Stimulated activated CD4-positive, alpha-beta T cell treated with anti-CD3 and anti-CD28 coated beads, Interleukin-1b, Interleukin-23, amount 100 ng/mL, for 48 hours (primary cell): Measurements from ENCODE around the gene PTPRD.

ENCODE experiments used
- DNase-seq: peaks from one replicate; pipeline ENCODE4 v3.0.0-alpha.2; 2020

PTPRD gene

GRCh38 chr9:8800196-8800595 is 1812.6 kb downstream of the PTPRD start:
- DNase-seq = no peak

DNA sequence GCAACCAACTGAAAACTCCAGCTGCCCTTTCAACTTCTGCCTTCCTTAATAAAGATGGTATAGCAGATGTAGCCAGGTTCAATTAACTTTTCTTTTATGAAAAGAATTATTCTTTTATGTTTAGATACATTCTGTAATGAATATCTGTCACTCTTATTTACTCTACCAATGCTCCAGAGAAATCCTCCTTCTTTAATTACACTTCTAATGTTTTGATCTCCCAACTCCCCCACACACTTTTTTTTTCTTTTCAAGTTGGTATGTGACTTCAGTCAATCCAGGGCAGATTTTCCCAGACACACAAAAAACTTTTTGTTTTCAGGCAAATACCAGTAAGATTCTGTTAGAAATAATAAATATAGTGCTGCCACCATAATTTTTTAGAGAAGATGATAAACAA is 1813.2 kb downstream of the PTPRD start:
- no peak for DNase-seq

DNA sequence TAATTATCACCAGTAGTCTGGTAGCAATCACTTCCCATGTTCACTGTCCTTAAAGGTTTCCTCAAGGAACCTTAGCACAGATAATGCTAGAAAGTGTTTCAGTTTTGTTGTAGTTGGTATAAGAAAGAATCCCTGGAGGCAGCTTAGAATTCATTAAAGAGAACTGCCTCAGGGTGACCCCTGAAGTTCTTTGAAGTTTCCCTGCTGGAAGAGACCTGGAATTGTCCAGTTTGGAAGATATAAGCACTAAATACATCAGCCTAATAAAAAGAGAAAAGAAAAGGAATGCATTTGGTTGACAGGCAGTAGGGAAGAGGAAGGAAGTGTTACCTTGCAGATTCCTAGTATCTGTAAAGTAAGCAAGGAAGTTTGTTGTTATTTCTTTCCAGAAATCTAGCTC is 1813.6 kb downstream of the PTPRD start:
- no peak for DNase-seq

- no peak for DNase-seq
Measured at GRCh38 chr9:8784838-8785237, 1828.0 kb downstream of the PTPRD start.

DNA sequence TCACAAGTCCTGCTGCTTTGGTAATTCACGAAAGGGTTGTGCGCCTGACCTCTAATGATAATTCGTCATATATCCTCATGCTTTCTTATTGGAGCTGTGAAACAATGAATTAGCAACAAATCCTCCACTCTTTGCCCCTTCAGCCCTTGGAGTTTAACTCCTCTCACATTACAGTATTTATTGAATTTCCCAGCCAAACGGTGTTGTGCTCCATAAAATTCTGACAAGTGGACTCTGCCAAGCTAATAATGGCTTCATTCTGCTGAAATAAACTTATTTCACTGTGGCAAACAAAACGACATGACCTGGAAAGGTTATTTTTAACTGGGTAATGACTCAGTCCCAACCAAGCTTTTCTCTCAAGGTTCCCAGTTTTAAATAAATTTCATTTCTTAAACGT is 1828.9 kb downstream of the PTPRD start:
- DNase-seq = no peak

- no peak for DNase-seq
Measured at GRCh38 chr9:8782237-8782636, 1830.6 kb downstream of the PTPRD start.

DNA sequence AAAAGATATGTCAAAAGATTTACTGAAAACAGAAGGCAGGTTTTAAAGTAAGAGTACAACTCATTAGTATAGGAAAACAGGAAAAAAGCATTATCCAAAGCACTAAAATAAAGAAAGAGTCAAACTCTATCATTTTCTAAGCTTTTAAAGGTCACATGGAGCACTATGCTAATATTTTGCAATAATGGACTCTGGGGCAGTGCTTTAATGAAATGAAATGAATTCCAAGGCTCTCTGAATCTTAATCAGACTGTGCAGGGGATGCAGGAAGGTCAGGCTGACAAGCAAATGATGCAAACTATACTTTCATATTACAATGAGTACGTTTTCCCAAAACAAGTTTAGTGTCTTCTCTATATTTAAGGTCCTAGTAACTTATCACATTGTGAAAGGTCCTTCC is 1831.3 kb downstream of the PTPRD start:
- no peak for DNase-seq

- DNase-seq = no peak
Measured at GRCh38 chr9:8780386-8780785, 1832.4 kb downstream of the PTPRD start.

DNA sequence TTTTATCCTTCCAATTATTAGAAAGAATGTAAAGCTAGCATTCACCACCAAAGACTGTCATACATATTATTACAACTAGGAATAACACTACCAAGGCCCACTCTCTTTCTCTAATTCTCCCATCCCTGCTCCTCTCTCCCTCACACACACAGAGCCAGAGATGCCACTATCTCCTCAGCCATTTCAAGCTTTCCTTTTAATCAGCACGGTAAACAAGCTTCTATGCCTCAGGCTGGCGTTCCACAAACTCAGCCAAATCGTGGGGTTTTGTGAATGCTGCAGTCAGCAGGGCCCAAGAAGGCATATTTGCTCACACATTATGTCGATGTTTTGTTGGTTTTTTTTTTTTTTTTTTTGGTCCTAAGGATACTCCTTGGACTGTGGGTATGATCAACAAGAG is 1833.3 kb downstream of the PTPRD start:
- no peak for DNase-seq

- no peak for DNase-seq
Measured at GRCh38 chr9:8778356-8778755, 1834.4 kb downstream of the PTPRD start.

GRCh38 chr9:8772302-8772701 is 1840.5 kb downstream of the PTPRD start:
- no peak for DNase-seq

DNA sequence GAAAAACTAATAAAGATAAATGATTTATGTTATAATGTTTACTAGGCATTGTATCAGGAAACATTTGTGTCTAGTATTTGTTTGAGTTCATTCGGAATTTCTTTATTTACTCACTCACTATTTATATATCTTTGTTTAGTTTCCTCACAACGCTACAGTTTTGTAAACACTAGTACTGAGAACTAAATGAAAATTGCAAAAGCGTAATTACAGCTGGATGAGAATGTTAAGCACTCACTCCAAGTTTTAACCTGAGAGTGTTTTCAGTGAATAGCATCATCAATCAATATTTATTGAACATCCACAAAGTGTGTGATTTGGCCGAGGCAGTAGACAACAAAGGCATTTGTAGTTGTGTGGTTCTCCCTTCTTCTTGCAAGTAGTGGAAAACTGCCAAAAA is 1843.6 kb downstream of the PTPRD start:
- no peak for DNase-seq

GRCh38 chr9:8766096-8766495 is 1846.7 kb downstream of the PTPRD start:
- DNase-seq = no peak

DNA sequence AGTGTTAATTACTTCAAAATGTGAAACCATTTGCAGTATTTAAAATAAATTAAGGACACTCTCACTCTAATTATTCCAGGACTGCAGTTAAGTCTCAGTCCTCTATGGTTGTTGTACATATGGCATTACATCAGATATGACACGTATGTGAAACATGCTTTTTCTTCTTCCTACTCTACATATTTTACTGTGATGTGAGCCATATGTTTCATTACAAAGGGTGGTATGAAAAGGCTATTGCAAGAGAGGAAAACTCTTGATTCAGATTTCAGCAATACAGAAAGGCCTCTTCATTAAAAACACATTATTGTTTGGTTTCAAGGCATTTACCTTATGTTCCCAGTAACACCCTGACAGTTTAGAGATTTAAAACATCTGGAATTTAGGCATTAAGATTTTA is 1848.8 kb downstream of the PTPRD start:
- DNase-seq = no peak

DNA sequence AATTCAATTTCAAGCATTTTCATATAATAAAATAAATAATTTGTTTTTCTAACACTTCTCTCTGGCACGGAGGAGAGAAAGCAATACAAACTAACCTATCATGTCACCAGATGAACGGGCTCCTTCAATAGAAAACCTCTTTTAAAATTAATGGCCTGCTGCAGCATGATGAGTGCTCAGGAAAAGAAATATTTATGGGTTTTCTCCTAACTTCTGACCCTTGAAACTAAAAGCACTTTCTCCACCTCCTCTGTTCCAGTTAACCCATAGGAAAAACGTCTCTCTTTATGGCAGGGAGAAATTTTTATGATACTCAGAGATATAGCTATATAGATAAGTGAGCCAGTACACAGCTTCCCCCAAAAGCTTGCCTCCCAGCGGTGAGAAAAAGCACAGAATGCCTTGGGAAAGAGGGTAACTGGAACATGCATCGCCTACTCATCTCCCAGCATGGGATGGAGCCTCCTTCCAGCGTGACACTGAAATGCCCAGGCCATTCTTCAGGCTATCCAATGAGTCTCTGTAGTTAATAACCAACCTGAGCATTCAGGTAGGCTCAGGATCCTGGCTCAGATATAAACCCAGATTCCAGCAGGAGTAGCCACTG is 1850.2 kb downstream of the PTPRD start:
- no peak for DNase-seq

GRCh38 chr9:8760000-8760767 is 1852.6 kb downstream of the PTPRD start:
- no peak for DNase-seq

DNA sequence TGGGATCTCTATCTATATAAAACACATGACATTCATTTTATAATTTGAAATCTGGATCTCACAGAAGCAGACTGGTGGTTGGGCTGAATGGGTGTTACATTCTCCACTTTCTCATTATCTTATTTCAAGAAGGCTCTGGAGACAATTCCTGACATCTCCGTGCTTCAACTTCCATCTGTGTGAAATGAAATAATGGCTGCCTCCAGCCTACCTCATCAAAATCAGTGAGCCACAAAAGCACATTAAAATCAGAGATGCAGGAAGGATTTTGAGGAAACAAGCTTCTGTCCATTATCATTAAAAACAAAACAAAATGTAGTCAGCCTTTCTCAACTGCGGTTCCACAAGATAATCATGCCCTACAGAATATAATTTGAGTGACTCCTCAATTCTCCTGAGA is 1854.9 kb downstream of the PTPRD start:
- DNase-seq = no peak

DNA sequence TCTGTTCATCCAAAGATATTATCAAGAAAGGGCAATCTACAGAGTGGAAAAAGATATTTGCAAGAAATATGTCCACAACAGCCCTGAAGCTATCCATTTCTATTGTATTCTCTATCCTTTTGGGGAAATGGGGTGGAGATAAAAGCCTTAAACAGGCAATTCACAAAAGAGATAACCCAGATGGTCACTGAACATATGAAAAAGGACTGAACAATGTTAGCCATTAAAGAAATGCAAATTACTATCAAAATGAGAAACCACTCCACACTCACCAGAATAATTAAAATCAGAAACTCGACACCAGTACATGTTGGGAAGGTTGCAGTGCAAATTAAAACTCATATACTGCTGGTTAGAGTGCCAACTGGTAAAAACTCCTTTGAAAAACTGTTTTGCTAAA is 1858.1 kb downstream of the PTPRD start:
- DNase-seq = no peak

DNA sequence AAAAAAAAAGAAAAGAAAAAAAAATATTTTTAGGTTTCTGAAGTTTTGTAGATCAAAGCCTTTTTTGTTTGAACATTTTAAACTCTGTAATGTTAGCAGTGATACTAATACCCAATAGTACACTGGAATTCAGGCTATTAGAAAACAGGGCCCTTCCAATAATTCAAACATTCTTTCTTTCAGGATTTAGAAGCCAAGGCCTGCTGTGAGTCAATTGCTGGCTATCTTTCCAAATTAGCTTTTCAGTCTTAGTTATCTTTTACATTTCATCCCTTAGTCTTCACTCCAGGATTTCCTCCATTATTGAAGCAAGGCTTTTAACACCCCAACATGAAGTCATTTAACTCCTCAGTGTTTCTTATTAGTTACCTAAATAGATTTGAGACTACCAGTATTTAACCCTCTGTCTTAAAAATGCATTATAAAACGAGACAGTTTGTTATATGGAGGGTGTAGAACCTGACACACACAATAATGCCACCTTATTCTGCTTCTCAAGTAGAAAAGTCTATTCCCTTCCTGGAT is 1861.3 kb downstream of the PTPRD start:
- no peak for DNase-seq

DNA sequence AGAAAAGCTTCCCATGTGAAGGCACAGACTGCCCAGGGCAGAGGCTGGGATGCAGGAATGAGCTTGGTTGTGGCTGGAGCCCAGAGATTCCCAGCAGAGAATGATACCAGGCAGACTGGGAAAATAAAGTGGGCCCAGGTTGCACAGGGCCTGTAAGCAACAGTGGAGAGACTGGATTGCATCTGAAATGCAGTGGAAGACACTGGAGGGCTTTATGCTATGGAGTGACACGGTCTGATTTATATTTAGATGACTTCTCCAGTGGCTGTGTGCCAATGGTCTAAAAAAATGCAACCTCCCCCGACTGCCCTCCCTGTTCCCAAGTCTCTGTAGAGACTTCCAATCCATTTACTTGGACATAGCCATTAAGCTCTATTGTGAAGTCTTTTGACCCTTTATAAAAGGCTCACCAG is 1862.2 kb downstream of the PTPRD start:
- no peak for DNase-seq

DNA sequence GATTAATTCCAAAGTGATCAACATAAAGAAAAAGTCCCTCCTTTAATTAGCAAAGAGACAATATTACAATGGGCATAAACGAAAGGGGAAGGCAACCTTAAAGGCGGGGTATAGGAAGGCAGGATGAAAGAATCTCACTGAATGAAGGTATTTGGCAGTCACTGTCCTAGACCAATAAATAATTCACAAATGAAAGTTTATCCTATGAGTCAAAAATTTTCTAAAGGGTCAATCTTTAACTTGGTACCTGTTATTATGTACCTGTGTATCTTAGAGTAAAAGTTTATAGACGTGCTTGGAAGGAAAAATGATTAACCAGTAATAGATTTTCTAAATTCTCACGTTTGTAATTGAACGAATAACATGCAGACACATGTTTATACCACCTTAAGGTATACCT is 1867.5 kb downstream of the PTPRD start:
- DNase-seq = no peak

- no peak for DNase-seq
Measured at GRCh38 chr9:8738945-8739344, 1873.9 kb downstream of the PTPRD start.

DNA sequence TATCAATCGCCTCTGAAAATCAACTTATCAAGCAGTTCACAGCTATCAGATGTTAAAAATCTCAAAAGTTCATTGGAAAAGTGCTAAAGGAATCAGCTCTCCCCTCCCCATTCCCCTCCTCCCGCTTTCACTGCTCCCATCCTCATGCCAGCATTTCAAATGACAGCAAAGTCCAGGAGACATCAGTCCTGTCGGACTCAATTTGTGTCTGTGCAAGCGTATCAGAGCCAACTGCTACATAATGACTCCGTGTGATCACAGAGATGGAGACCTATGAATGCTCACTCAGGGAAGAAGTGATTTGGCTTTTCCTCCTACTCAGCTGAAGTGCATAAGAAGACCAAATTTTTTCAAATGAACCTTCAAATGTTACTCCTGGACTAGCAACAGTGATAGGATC is 1876.0 kb downstream of the PTPRD start:
- DNase-seq = no peak

DNA sequence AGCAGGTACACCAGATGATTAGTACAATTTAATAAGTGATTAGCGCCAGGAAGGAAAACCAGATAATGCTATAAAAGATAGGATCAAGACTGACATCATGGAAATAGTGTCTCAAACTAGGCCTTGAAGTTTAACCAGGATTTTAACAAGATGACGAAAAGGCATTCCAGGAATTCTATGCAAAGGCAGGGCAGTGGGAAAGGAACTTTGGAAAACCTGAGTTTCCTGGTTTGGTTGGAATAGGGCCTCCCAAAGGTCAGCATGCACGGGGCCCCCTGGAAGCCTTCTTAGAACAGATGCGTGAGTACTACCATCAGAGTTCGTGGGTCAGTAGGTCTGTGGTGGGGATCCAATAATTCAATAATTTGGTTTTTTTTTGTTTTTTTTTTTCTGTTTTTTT is 1878.0 kb downstream of the PTPRD start:
- DNase-seq = no peak
